A673 (cell line): Measurements from ENCODE around the gene TRIP4. TPM values are rescaled to one million over a fixed set of nuclear protein-coding genes. Genes with fewer than 3 reads are reported as not detected.

Experiments used
- BruUV-seq: library from RNA; stranded (reverse); fragments of 400-500 nt; replicated peaks from 2 replicates; lab custom pipeline; 2021; lab: Mats Ljungman, UMichigan
- CTCF ChIA-PET: fragments of 300-600 bp; sonication (Branson Sonifier 250); formaldehyde crosslinking; loops from one replicate; lab custom pipeline; 2022; ENCODE audit warnings: antibody characterized with exemption; lab: Charles Lee
- POLR2A ChIA-PET: fragments of 300-600 bp; sonication (Branson Sonifier 250); formaldehyde crosslinking; loops from one replicate; lab custom pipeline; 2022; ENCODE audit warnings: antibody characterized with exemption; ENCODE audit not compliant: low non-redundant PET; lab: Charles Lee
- DNase-seq: peaks from one replicate; pipeline ENCODE4 v3.0.0-alpha.2; 2015; ENCODE audit warnings: low spot score
- H3K27ac ChIP-seq: fragments of 200-600 bp; sonication (generic); 2 replicates; pipeline ENCODE4 v1.5.1; 2016; ENCODE audit warnings: mixed run types, low read depth, mild to moderate bottlenecking, mixed read lengths, antibody characterized with exemption, low read length; ENCODE audit not compliant: poor library complexity, severe bottlenecking
- H3K27me3 ChIP-seq: fragments of 200-600 bp; sonication (generic); replicated peaks from 2 replicates; pipeline ENCODE4 v1.6.1; 2017; ENCODE audit warnings: mixed run types, low read depth, mild to moderate bottlenecking, mixed read lengths, antibody characterized with exemption, low read length; ENCODE audit not compliant: insufficient read depth, poor library complexity
- H3K36me3 ChIP-seq: fragments of 200-600 bp; sonication (generic); 2 replicates; pipeline ENCODE4 v1.6.1; 2016; ENCODE audit warnings: mixed run types, mild to moderate bottlenecking, mixed read lengths, antibody characterized with exemption, low read length; ENCODE audit not compliant: insufficient read depth, poor library complexity, severe bottlenecking
- H3K4me1 ChIP-seq: fragments of 200-600 bp; sonication (generic); 2 replicates; pipeline ENCODE4 v1.6.1; 2017; ENCODE audit warnings: mixed run types, mild to moderate bottlenecking, mixed read lengths, antibody characterized with exemption, low read length; ENCODE audit not compliant: insufficient read depth, poor library complexity, severe bottlenecking
- H3K4me3 ChIP-seq: fragments of 200-600 bp; sonication (generic); 2 replicates; pipeline ENCODE4 v1.5.1; 2016; ENCODE audit warnings: low read depth, mixed run types, mild to moderate bottlenecking, mixed read lengths, low read length; ENCODE audit not compliant: poor library complexity, severe bottlenecking
- H3K9me3 ChIP-seq: fragments of 200-600 bp; sonication (generic); 2 replicates; pipeline ENCODE4 v1.6.1; 2016; ENCODE audit warnings: mixed run types, low read depth, mild to moderate bottlenecking, mixed read lengths, antibody characterized with exemption, low read length; ENCODE audit not compliant: poor library complexity, severe bottlenecking
- EZH2 ChIP-seq: fragments of 200-600 bp; sonication (generic); IDR thresholded peaks from 2 replicates; pipeline ENCODE4 v1.6.1; 2017; ENCODE audit warnings: borderline replicate concordance, low read depth, mild to moderate bottlenecking, mixed read lengths, antibody characterized with exemption, low read length; ENCODE audit not compliant: poor library complexity, severe bottlenecking
- intact Hi-C: fragments of 100-400 bp; cut with micrococcal nuclease; formaldehyde crosslinking; loops from one replicate; pipeline ENCODE4 v1.10.0; 2022; ENCODE audit not compliant: unreplicated experiment
- total RNA-seq: library from RNA; stranded (reverse); gene quantifications from 2 replicates; pipeline ENCODE4 v1.2.3, GENCODE V29; 2021
- TF ChIP-seq, protein P1 (sequence below): fragments of 300-800, 200-600 bp; sonication (generic); conservative IDR thresholded peaks from 2 replicates; pipeline ENCODE4 v1.5.1; 2017; ENCODE audit warnings: low read depth, mild to moderate bottlenecking, antibody characterized with exemption, low read length, moderate library complexity, mixed read lengths

Gene TRIP4
- total RNA-seq, 1 experiment from 2014 or later: 24.9 TPM

DNA sequence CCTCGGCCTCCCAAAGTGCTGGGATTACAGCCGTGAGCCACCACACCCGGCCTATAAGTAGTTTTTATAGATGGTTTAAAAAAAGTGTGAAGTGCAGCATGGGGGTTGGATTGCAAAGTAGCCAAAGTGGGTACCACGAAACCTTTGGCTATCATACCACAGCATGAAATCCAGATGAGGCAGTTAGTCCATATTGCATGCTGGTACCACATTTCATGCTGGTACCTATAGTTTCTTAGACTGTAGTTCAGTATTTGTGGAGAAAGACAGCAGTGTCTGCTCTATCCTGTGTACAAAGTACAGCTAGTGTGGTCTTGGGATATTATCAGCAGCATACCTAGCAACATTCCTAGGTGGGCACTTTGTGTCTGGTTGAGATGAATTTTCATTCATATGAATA is 84.5 kb downstream of the TRIP4 start:
- Histone ChIP-seq H3K36me3 (no peaks in the 10 kb centered on the region), H3K9me3 (no peaks in the 10 kb centered on the region), H3K4me1 (peaks cover 2% of the 10 kb centered on the region), H3K27ac (no peak overlapping the region), H3K27me3 (no peaks in the 10 kb centered on the region), H3K4me3 (no peak overlapping the region)
- TF ChIP-seq, protein P1, sequence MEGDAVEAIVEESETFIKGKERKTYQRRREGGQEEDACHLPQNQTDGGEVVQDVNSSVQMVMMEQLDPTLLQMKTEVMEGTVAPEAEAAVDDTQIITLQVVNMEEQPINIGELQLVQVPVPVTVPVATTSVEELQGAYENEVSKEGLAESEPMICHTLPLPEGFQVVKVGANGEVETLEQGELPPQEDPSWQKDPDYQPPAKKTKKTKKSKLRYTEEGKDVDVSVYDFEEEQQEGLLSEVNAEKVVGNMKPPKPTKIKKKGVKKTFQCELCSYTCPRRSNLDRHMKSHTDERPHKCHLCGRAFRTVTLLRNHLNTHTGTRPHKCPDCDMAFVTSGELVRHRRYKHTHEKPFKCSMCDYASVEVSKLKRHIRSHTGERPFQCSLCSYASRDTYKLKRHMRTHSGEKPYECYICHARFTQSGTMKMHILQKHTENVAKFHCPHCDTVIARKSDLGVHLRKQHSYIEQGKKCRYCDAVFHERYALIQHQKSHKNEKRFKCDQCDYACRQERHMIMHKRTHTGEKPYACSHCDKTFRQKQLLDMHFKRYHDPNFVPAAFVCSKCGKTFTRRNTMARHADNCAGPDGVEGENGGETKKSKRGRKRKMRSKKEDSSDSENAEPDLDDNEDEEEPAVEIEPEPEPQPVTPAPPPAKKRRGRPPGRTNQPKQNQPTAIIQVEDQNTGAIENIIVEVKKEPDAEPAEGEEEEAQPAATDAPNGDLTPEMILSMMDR: no peak
- no peak for TF ChIP-seq EZH2
- DNase-seq: no peak
- no TSS peak for BruUV-seq
- intact Hi-C loops: no loop called here
- ChIA-PET POLR2A (no interaction called here), CTCF (no interaction called here)

DNA sequence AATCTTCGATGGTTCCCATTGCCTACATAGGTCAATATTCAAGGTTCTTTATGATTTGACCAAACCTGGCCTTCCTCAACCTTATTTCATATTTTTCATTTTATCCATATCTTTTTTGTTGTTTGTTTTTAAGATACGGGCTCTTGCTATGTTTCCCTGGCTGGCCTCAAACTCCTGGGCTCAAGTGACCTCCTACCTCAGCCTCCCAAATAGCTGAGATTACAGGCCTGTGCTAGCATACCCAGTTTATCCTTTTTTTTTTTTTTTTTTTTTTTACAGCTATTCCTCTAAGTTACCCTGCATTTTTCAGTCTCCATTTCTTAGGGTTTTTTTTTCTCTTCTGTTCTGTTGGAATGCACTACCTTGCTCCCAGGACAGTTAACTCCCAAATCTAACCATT is 87.2 kb downstream of the TRIP4 start:
- no peaks in the 10 kb centered on the region for H3K9me3 ChIP-seq
- ChIA-PET POLR2A (no interaction called here), CTCF (no interaction called here)
- no peaks in the 10 kb centered on the region for H3K4me1 ChIP-seq
- no TSS peak for BruUV-seq
- H3K36me3 ChIP-seq: no peaks in the 10 kb centered on the region
- no peak overlapping the region for H3K27ac ChIP-seq
- no peak overlapping the region for H3K4me3 ChIP-seq
- TF ChIP-seq, protein P1: no peak
- TF ChIP-seq EZH2: no peak
- no peaks in the 10 kb centered on the region for H3K27me3 ChIP-seq
- DNase-seq: no peak
- intact Hi-C loops: no loop called here

DNA sequence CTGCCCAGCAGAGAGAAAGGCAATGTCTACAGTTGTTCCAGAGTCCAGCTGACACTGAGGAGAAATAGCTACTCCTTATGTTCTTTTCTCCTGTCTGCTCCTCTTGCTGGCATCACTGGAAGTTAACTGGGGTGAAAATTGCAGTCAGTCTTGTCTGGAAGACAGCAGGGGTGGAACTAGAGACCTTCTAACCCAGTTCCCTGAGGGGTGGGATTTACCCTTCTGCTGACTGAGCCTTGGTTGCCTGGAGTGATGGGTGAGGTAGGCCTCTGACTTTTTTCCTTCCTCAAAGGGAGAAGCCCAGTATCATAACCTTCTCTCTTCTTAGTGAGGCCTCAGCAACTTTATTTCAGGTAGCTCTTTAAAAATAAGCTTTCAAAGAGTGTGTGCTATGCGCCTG is 88.9 kb downstream of the TRIP4 start:
- TF ChIP-seq EZH2: no peak
- TF ChIP-seq, protein P1: no peak
- intact Hi-C loops: no loop called here
- DNase-seq: no peak
- Histone ChIP-seq H3K27me3 (no peaks in the 10 kb centered on the region), H3K9me3 (no peaks in the 10 kb centered on the region), H3K27ac (peak overlapping the region; percentile 42), H3K4me1 (no peaks in the 10 kb centered on the region), H3K36me3 (no peaks in the 10 kb centered on the region), H3K4me3 (no peak overlapping the region)
- no TSS peak for BruUV-seq
- CTCF ChIA-PET: interaction anchor here (0.7 kb wide), 1 partner anchor 13 kb away, joined by 10 read pairs; no protein-coding TSS in a partner anchor
- POLR2A ChIA-PET: no interaction called here
